Coronary artery (tissue), 2 donors: ENCODE measurements around the gene PTTG1IP.

ENCODE experiments used
- DNase-seq: peaks from one replicate; pipeline ENCODE4 v3.0.0-alpha.2; 2017; ENCODE audit warnings: low spot score
- H3K27ac ChIP-seq, 2 donors: fragments of 200-600 bp; sonication (generic); one replicate each; pipeline ENCODE4 v1.5.1; 2016 to 2019
- H3K4me3 ChIP-seq: fragments of 200-600 bp; sonication (generic); 2 replicates; pipeline ENCODE4 v1.5.1; 2016; ENCODE audit warnings: mild to moderate bottlenecking, moderate library complexity
- CTCF ChIP-seq: fragments of 200-600 bp; sonication (generic); IDR thresholded peaks from one replicate; pipeline ENCODE4 v1.5.1; 2019; ENCODE audit warnings: antibody characterized with exemption

The PTTG1IP gene

GRCh38 chr21:44878053-44878982, 4.8 kb upstream of the PTTG1IP start:
- no peak for DNase-seq
- TF ChIP-seq CTCF = no peak
- peak overlapping the region in 1 of 2 donors; percentile 40 for H3K27ac ChIP-seq
- H3K4me3 ChIP-seq = no peak overlapping the region

GRCh38 chr21:44876849-44877575, 3.5 kb upstream of the PTTG1IP start:
- TF ChIP-seq CTCF = no peak
- DNase-seq = no peak
- no peak overlapping the region for H3K4me3 ChIP-seq
- H3K27ac ChIP-seq = no peak overlapping the region

- peak overlapping the region; percentile 95 to 97 for H3K27ac ChIP-seq
- no peak for DNase-seq
- no peak for TF ChIP-seq CTCF
- H3K4me3 ChIP-seq = peak overlapping the region; percentile 98
Measured at GRCh38 chr21:44875316-44875700, 1.8 kb upstream of the PTTG1IP start.

GRCh38 chr21:44874497-44875315, 1.2 kb upstream of the PTTG1IP start:
- H3K4me3 ChIP-seq = peak overlapping the region; percentile 98
- DNase-seq = peak; percentile 85
- TF ChIP-seq CTCF = no peak
- H3K27ac ChIP-seq = peak overlapping the region; percentile 95 to 97

- peak overlapping the region; percentile 95 to 97 for H3K27ac ChIP-seq
- peak overlapping the region; percentile 98 for H3K4me3 ChIP-seq
- no peak for TF ChIP-seq CTCF
- no peak for DNase-seq
Measured at GRCh38 chr21:44874240-44874496, 678 bp upstream of the PTTG1IP start.

GRCh38 chr21:44872649-44873355, 688 bp downstream of the PTTG1IP start:
- no peak for TF ChIP-seq CTCF

More at GRCh38 chr21:44872649-44873355, 688 bp downstream of the PTTG1IP start:
- peak overlapping the region; percentile 98 for H3K4me3 ChIP-seq
- DNase-seq = peak; percentile 84
- peak overlapping the region; percentile 95 to 97 for H3K27ac ChIP-seq
